Effector memory CD4-positive, alpha-beta T cell (primary cell): Measurements from ENCODE around the gene CCDC144A.
"Not testable (repeated sequence)": the region's sequence is repeated elsewhere in the genome, so short reads cannot be mapped to it uniquely, and the experiment has no call there.

Experiments used
- DNase-seq, 3 donors: peaks; one replicate each; pipeline ENCODE4 v3.0.0-alpha.2; 2020
- H3K27ac ChIP-seq: 2 replicates; pipeline ENCODE4 v1.7.0; 2013; ENCODE audit warnings: mild to moderate bottlenecking, low read length, moderate library complexity; ENCODE audit not compliant: insufficient read depth, poor library complexity, severe bottlenecking
- H3K27me3 ChIP-seq: replicated peaks from 2 replicates; pipeline ENCODE4 v1.7.0; 2013; ENCODE audit warnings: mild to moderate bottlenecking, low read length; ENCODE audit not compliant: insufficient read depth, control insufficient read depth, poor library complexity, severe bottlenecking
- H3K36me3 ChIP-seq: 2 replicates; pipeline ENCODE4 v1.7.0; 2013; ENCODE audit warnings: mild to moderate bottlenecking, low read length, moderate library complexity; ENCODE audit not compliant: control insufficient read depth, insufficient read depth
- H3K4me1 ChIP-seq: 2 replicates; pipeline ENCODE4 v1.7.0; 2013; ENCODE audit warnings: low read length, mild to moderate bottlenecking; ENCODE audit not compliant: control insufficient read depth, insufficient read depth, poor library complexity, severe bottlenecking
- H3K4me3 ChIP-seq: 2 replicates; pipeline ENCODE4 v1.7.0; 2013; ENCODE audit warnings: low read length, low read depth, mild to moderate bottlenecking; ENCODE audit not compliant: insufficient read depth, poor library complexity, severe bottlenecking
- H3K9me3 ChIP-seq: 2 replicates; pipeline ENCODE4 v1.7.0; 2013; ENCODE audit warnings: mild to moderate bottlenecking, low read length, moderate library complexity; ENCODE audit not compliant: control insufficient read depth

Gene CCDC144A

GRCh38 chr17:16676676-16677268 lies 13.3 kb upstream of the CCDC144A start:
- H3K27ac ChIP-seq: no peak overlapping the region
- H3K4me3 ChIP-seq: no peak overlapping the region
- DNase-seq: no peak
- H3K4me1 ChIP-seq: no peaks in the 10 kb centered on the region
- H3K9me3 ChIP-seq: no peaks in the 10 kb centered on the region
- H3K27me3 ChIP-seq: no peaks in the 10 kb centered on the region
- H3K36me3 ChIP-seq: no peaks in the 10 kb centered on the region

- not testable (repeated sequence) for H3K27me3 ChIP-seq, H3K36me3 ChIP-seq, H3K4me3 ChIP-seq, H3K9me3 ChIP-seq, H3K4me1 ChIP-seq, DNase-seq, H3K27ac ChIP-seq
These were observed 6.5 kb upstream of the CCDC144A start for GRCh38 chr17:16683290-16684138.

GRCh38 chr17:16686019-16686418 lies 4.0 kb upstream of the CCDC144A start:
- not testable (repeated sequence) for H3K9me3 ChIP-seq, H3K4me1 ChIP-seq, H3K27me3 ChIP-seq, H3K4me3 ChIP-seq, DNase-seq, H3K27ac ChIP-seq, H3K36me3 ChIP-seq

GRCh38 chr17:16687151-16687550 lies 2.9 kb upstream of the CCDC144A start:
- H3K27ac ChIP-seq, H3K4me1 ChIP-seq, H3K9me3 ChIP-seq, H3K4me3 ChIP-seq, DNase-seq, H3K27me3 ChIP-seq, H3K36me3 ChIP-seq: not testable (repeated sequence)

- not testable (repeated sequence) for H3K9me3 ChIP-seq, H3K4me1 ChIP-seq, H3K4me3 ChIP-seq, H3K36me3 ChIP-seq, H3K27ac ChIP-seq, DNase-seq, H3K27me3 ChIP-seq
These were observed 406 bp downstream of the CCDC144A start for GRCh38 chr17:16690447-16690846.

GRCh38 chr17:16697603-16698002 lies 7.6 kb downstream of the CCDC144A start:
- not testable (repeated sequence) for DNase-seq, H3K27ac ChIP-seq, H3K9me3 ChIP-seq, H3K4me1 ChIP-seq, H3K36me3 ChIP-seq, H3K27me3 ChIP-seq, H3K4me3 ChIP-seq

GRCh38 chr17:16745492-16746203 lies 55.6 kb downstream of the CCDC144A start:
- not testable (repeated sequence) for H3K36me3 ChIP-seq, H3K9me3 ChIP-seq, H3K4me3 ChIP-seq, H3K27me3 ChIP-seq, H3K27ac ChIP-seq, DNase-seq, H3K4me1 ChIP-seq

GRCh38 chr17:16746571-16746970 lies 56.5 kb downstream of the CCDC144A start:
- H3K4me1 ChIP-seq, H3K36me3 ChIP-seq, H3K27ac ChIP-seq, H3K4me3 ChIP-seq, DNase-seq, H3K27me3 ChIP-seq, H3K9me3 ChIP-seq: not testable (repeated sequence)

GRCh38 chr17:16750515-16750914 lies 60.5 kb downstream of the CCDC144A start:
- H3K9me3 ChIP-seq, H3K36me3 ChIP-seq, H3K27ac ChIP-seq, H3K4me1 ChIP-seq, H3K27me3 ChIP-seq, H3K4me3 ChIP-seq, DNase-seq: not testable (repeated sequence)
